PC-9 (cell line): ENCODE results near the gene DDX39A. TPM values are rescaled to one million over a fixed set of nuclear protein-coding genes. Genes with fewer than 3 reads are reported as not detected.

ENCODE experiments used
- BruUV-seq: library from RNA; stranded (reverse); fragments of 400-500 nt; replicated peaks from 2 replicates; lab custom pipeline; 2021; lab: Mats Ljungman, UMichigan
- CTCF ChIA-PET: fragments of 300-600 bp; sonication (Branson Sonifier 250); formaldehyde crosslinking; loops from one replicate; lab custom pipeline; 2022; ENCODE audit warnings: antibody characterized with exemption; lab: Charles Lee
- POLR2A ChIA-PET: fragments of 300-600 bp; sonication (Branson Sonifier 250); formaldehyde crosslinking; loops from one replicate; lab custom pipeline; 2022; ENCODE audit warnings: antibody characterized with exemption; ENCODE audit not compliant: unreplicated experiment; lab: Charles Lee
- DNase-seq, 2 experiments: peaks; one replicate each; pipeline versions ENCODE4 v3.0.0 to v3.0.0-alpha.2; 2015 to 2022; ENCODE audit warnings: mixed read lengths in 1 of 2
- H2AFZ ChIP-seq: fragments of 200-600 bp; sonication (generic); 2 replicates; pipeline ENCODE4 v1.8.1; 2017; ENCODE audit warnings: antibody characterized with exemption
- H3F3A ChIP-seq: fragments of 200-600 bp; sonication (generic); 2 replicates; pipeline ENCODE4 v1.8.1; 2017; ENCODE audit warnings: antibody characterized with exemption, mild to moderate bottlenecking, low read depth; ENCODE audit not compliant: insufficient read depth
- H3K27ac ChIP-seq: fragments of 200-600 bp; sonication (generic); 2 replicates; pipeline ENCODE4 v1.6.1; 2016; ENCODE audit warnings: mixed run types
- H3K27me3 ChIP-seq: fragments of 200-600 bp; sonication (generic); 2 replicates; pipeline ENCODE4 v1.6.1; 2016; ENCODE audit warnings: low read depth, mixed run types; ENCODE audit not compliant: insufficient read depth
- H3K36me3 ChIP-seq: fragments of 200-600 bp; sonication (generic); 2 replicates; pipeline ENCODE4 v1.6.1; 2016; ENCODE audit warnings: low read depth, mixed run types
- H3K4me1 ChIP-seq: fragments of 200-600 bp; sonication (generic); replicated peaks from 2 replicates; pipeline ENCODE4 v1.6.1; 2016; ENCODE audit warnings: mixed run types; ENCODE audit not compliant: insufficient read depth
- H3K4me2 ChIP-seq: fragments of 200-600 bp; sonication (generic); 2 replicates; pipeline ENCODE4 v1.6.1; 2017; ENCODE audit warnings: mixed run types
- H3K4me3 ChIP-seq: fragments of 200-600 bp; sonication (generic); 2 replicates; pipeline ENCODE4 v1.6.1; 2016; ENCODE audit warnings: mixed run types
- H3K79me2 ChIP-seq: fragments of 200-600 bp; sonication (generic); 2 replicates; pipeline ENCODE4 v1.6.1; 2017; ENCODE audit warnings: low read depth, mixed run types
- H3K9me2 ChIP-seq: fragments of 200-600 bp; sonication (generic); 2 replicates; pipeline ENCODE4 v1.8.1; 2017; ENCODE audit warnings: mild to moderate bottlenecking; ENCODE audit not compliant: insufficient read depth
- H3K9me3 ChIP-seq: fragments of 200-600 bp; sonication (generic); 2 replicates; pipeline ENCODE4 v1.8.1; 2016; ENCODE audit warnings: low read depth; ENCODE audit not compliant: insufficient read depth
- H4K20me1 ChIP-seq: fragments of 200-600 bp; sonication (generic); 2 replicates; pipeline ENCODE4 v1.8.1; 2017; ENCODE audit not compliant: insufficient read depth
- EZH2 ChIP-seq: fragments of 200-600 bp; sonication (generic); IDR thresholded peaks from 2 replicates; pipeline ENCODE4 v1.8.0; 2017; ENCODE audit warnings: antibody characterized with exemption, low read depth
- intact Hi-C: fragments of 100-400 bp; cut with micrococcal nuclease; formaldehyde crosslinking; loops from one replicate; pipeline ENCODE4 v1.10.0; 2022; ENCODE audit not compliant: unreplicated experiment
- total RNA-seq: library from RNA; stranded (reverse); gene quantifications from 2 replicates; pipeline ENCODE4 v1.2.3, GENCODE V29; 2021
- TF ChIP-seq, protein P1 (sequence below): fragments of 200-600 bp; sonication (generic); conservative IDR thresholded peaks from 2 replicates; pipeline ENCODE4 v1.6.1; 2017; ENCODE audit warnings: mixed run types, antibody characterized with exemption, mild to moderate bottlenecking, moderate library complexity

Gene DDX39A
- total RNA-seq, 1 experiment from 2014 or later: 67.4 TPM

- Histone ChIP-seq H3K36me3 (no peaks in the 10 kb centered on the region), H3F3A (peaks cover 48% of the 10 kb centered on the region), H3K27me3 (no peaks in the 10 kb centered on the region), H4K20me1 (no peaks in the 10 kb centered on the region), H3K4me1 (peaks cover 32% of the 10 kb centered on the region), H3K27ac (no peak overlapping the region), H3K9me2 (no peaks in the 10 kb centered on the region), H3K4me2 (no peak overlapping the region), H2AFZ (no peak overlapping the region), H3K79me2 (peaks cover 15% of the 10 kb centered on the region), H3K9me3 (no peaks in the 10 kb centered on the region), H3K4me3 (no peak overlapping the region)
- ChIA-PET POLR2A (interaction anchor here (0.6 kb wide), 1 partner anchor 226 kb away, joined by 6 read pairs; no protein-coding TSS in a partner anchor), CTCF (interaction anchor here (0.6 kb wide), 1 partner anchor 32 kb away, joined by 7 read pairs; no protein-coding TSS in a partner anchor)
- TF ChIP-seq, protein P1, sequence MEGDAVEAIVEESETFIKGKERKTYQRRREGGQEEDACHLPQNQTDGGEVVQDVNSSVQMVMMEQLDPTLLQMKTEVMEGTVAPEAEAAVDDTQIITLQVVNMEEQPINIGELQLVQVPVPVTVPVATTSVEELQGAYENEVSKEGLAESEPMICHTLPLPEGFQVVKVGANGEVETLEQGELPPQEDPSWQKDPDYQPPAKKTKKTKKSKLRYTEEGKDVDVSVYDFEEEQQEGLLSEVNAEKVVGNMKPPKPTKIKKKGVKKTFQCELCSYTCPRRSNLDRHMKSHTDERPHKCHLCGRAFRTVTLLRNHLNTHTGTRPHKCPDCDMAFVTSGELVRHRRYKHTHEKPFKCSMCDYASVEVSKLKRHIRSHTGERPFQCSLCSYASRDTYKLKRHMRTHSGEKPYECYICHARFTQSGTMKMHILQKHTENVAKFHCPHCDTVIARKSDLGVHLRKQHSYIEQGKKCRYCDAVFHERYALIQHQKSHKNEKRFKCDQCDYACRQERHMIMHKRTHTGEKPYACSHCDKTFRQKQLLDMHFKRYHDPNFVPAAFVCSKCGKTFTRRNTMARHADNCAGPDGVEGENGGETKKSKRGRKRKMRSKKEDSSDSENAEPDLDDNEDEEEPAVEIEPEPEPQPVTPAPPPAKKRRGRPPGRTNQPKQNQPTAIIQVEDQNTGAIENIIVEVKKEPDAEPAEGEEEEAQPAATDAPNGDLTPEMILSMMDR: no peak
- TF ChIP-seq EZH2: no peak
- intact Hi-C loops: no loop called here
- DNase-seq: no peak
- BruUV-seq: no TSS peak
These were observed 39.7 kb downstream of the DDX39A start for GRCh38 chr19:14379294-14380065.

DNA sequence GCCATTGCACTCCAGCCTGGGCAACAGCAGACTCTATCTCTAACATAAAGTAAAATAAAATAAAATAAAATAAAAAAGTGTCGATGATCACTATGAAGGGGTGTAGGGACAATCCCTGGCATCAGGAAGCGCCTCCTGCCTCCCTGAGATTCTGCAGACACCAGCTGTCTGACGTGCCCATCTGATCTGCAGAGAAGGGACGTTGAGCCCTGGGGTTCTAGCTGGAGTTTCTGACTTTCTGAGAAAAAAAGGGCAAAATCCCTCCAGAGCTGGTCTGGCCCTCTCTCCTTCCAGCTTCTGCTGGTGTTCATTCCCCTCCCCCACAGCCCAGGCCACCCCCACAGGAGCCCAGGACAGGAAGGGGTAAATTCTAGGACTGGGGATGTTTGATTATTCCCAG, 40.3 kb downstream of the DDX39A start:
- no peak for DNase-seq
- H2AFZ ChIP-seq: no peak overlapping the region
- H3K9me3 ChIP-seq: no peaks in the 10 kb centered on the region
- no peaks in the 10 kb centered on the region for H3K9me2 ChIP-seq
- no peak overlapping the region for H3K27ac ChIP-seq
- H3K4me3 ChIP-seq: no peak overlapping the region
- TF ChIP-seq EZH2: no peak
- TF ChIP-seq, protein P1: no peak
- H3K4me1 ChIP-seq: peaks cover 26% of the 10 kb centered on the region
- ChIA-PET CTCF (no interaction called here), POLR2A (no interaction called here)
- H3K79me2 ChIP-seq: peaks cover 12% of the 10 kb centered on the region
- BruUV-seq: no TSS peak
- no peaks in the 10 kb centered on the region for H3K36me3 ChIP-seq
- H3K27me3 ChIP-seq: no peaks in the 10 kb centered on the region
- H3F3A ChIP-seq: peaks cover 45% of the 10 kb centered on the region
- no peak overlapping the region for H3K4me2 ChIP-seq
- intact Hi-C loops: no loop called here
- H4K20me1 ChIP-seq: no peaks in the 10 kb centered on the region

DNA sequence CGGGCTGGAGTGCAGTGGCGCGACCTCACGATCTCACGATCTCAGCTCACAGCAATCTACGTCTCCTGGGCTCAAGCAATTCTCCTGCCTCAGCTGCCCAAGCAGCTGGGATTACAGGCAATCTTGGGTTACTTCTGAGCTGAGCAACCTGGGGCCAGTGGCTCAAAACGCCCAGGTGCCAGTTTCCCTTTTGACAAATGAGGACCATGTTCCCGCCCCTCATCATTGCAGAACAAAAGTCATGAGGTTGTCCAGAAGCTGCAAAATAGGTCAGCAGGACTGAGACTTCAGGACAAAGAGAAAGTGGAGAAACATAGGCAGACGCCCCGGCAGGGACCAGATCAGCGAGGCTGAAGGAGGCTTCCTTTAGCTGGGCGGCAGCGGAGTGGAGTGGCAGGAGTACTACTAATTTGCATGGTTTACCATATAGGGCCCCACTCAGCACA, 41.2 kb downstream of the DDX39A start:
- Histone ChIP-seq H2AFZ (no peak overlapping the region), H3K4me1 (peaks cover 18% of the 10 kb centered on the region), H3K4me2 (peak overlapping the region; percentile 62), H3K79me2 (peaks cover 8% of the 10 kb centered on the region; the same call in 1 of the 2 replicates), H3K9me3 (no peaks in the 10 kb centered on the region), H3K4me3 (no peak overlapping the region; the same call in 1 of the 2 replicates), H3K27ac (no peak overlapping the region), H4K20me1 (no peaks in the 10 kb centered on the region), H3K9me2 (no peaks in the 10 kb centered on the region), H3F3A (peaks cover 36% of the 10 kb centered on the region), H3K27me3 (no peaks in the 10 kb centered on the region), H3K36me3 (no peaks in the 10 kb centered on the region)
- POLR2A ChIA-PET: interaction anchor here (0.5 to 0.9 kb wide), 2 partner anchors 11 to 22 kb away, joined by 3 to 22 read pairs; no protein-coding TSS in a partner anchor
- DNase-seq: peak in 1 of 2 experiments; percentile 37
- TF ChIP-seq, protein P1: no peak
- TF ChIP-seq EZH2: no peak
- CTCF ChIA-PET: no interaction called here
- BruUV-seq: no TSS peak
- intact Hi-C loops: no loop called here
